Activated CD4-positive, alpha-beta memory T cell treated with anti-CD3 and anti-CD28 coated beads, Interleukin-2, amount 10 ng/mL, durations not matched to agents 7 days and 5 days (primary cell): ENCODE data around the gene COL19A1. TPM values are rescaled to one million over a fixed set of nuclear protein-coding genes. Genes with fewer than 3 reads are reported as not detected.
"Not testable (repeated sequence)": the region's sequence is repeated elsewhere in the genome, so short reads cannot be mapped to it uniquely, and the experiment has no call there.

Source experiments
- CTCF ChIA-PET: fragments of 350-600 bp; sonication (Branson Sonifier 250); formaldehyde crosslinking; loops from one replicate; lab custom pipeline; 2021; ENCODE audit warnings: antibody characterized with exemption, inconsistent platforms; lab: Charles Lee
- POLR2A ChIA-PET: fragments of 350-600 bp; sonication (Branson Sonifier 250); formaldehyde crosslinking; loops from one replicate; lab custom pipeline; 2021; ENCODE audit warnings: antibody characterized with exemption; lab: Charles Lee
- DNase-seq: peaks from one replicate; pipeline ENCODE4 v3.0.0-alpha.2; 2020
- H3K27ac Mint-ChIP-seq: one replicate; pipeline ENCODE4 v1.8.0; 2021; ENCODE audit warnings: mild to moderate bottlenecking, mixed read lengths
- H3K27me3 Mint-ChIP-seq: one replicate; pipeline ENCODE4 v1.8.0; 2021; ENCODE audit warnings: mixed read lengths
- H3K36me3 Mint-ChIP-seq: one replicate; pipeline ENCODE4 v1.8.0; 2021; ENCODE audit warnings: low read depth, mixed read lengths
- H3K4me1 Mint-ChIP-seq: one replicate; pipeline ENCODE4 v1.8.0; 2021; ENCODE audit warnings: mixed read lengths
- H3K4me3 Mint-ChIP-seq: one replicate; pipeline ENCODE4 v1.8.0; 2021; ENCODE audit warnings: mild to moderate bottlenecking, mixed read lengths
- H3K9me3 Mint-ChIP-seq: one replicate; pipeline ENCODE4 v1.8.0; 2021; ENCODE audit warnings: mixed read lengths
- total RNA-seq, 2 experiments: library from RNA; stranded (reverse); gene quantifications; one replicate each; pipeline ENCODE4 v1.2.3, GENCODE V29; 2021

COL19A1 gene
- under 1 TPM; 0.03 TPM for total RNA-seq

- peaks cover 43% of the 10 kb centered on the region for H3K27me3 Mint-ChIP-seq
- H3K9me3 Mint-ChIP-seq, result no peaks in the 10 kb centered on the region
- peaks cover 19% of the 10 kb centered on the region for H3K4me1 Mint-ChIP-seq
- peak within 1 kb of the TSS; percentile 64 for H3K4me3 Mint-ChIP-seq
- DNase-seq, result peak; percentile 29
- ChIA-PET POLR2A (interaction anchor here (0.6 to 1.3 kb wide), 3 partner anchors 13 to 593 kb away, joined by 3 read pairs; no protein-coding TSS in a partner anchor), CTCF (interaction anchor here (2.1 kb wide), 1 partner anchor 70 kb away, joined by 8 read pairs; the partner anchor contains the start of gene LMBRD1)
- H3K27ac Mint-ChIP-seq, result no peak within 1 kb of the TSS
- H3K36me3 Mint-ChIP-seq, result no peaks in the 10 kb centered on the region
Observed at GRCh38 chr6:69866351-69866769, at the start of gene COL19A1. TSS of gene COL19A1 (plus strand) at chr6:69866556. CDS start at chr6:69879568, 13,012 bp downstream.

- ChIA-PET POLR2A (interaction anchor here (0.6 to 7.4 kb wide), 3 partner anchors 18 to 51 kb away, joined by 3 to 87 read pairs (median 4); partner anchors contain the start of gene LMBRD1), CTCF (interaction anchor here (1.3 to 6.4 kb wide), 2 partner anchors 17 to 19 kb away, joined by 3 to 102 read pairs; partner anchors contain the start of gene LMBRD1)
- Mint-ChIP-seq H3K27me3 (no peaks in the 10 kb centered on the region), H3K27ac (peak overlapping the region; percentile 82), H3K4me3 (peak overlapping the region; percentile 69), H3K36me3 (peaks cover 10% of the 10 kb centered on the region), H3K4me1 (peaks cover 60% of the 10 kb centered on the region), H3K9me3 (no peaks in the 10 kb centered on the region)
- no peak for DNase-seq
Observed at GRCh38 chr6:69816569-69816968, 49.8 kb upstream of the COL19A1 start.

GRCh38 chr6:69817358-69817757 is 49.0 kb upstream of the COL19A1 start:
- ChIA-PET CTCF (interaction anchor here (6.4 kb wide), 1 partner anchor 20 kb away, joined by 102 read pairs; the partner anchor contains the start of gene LMBRD1), POLR2A (interaction anchor here (7.4 kb wide), 1 partner anchor 19 kb away, joined by 87 read pairs; the partner anchor contains the start of gene LMBRD1)
- no peak overlapping the region for H3K4me3 Mint-ChIP-seq
- H3K27ac Mint-ChIP-seq, result no peak overlapping the region
- H3K9me3 Mint-ChIP-seq, result no peaks in the 10 kb centered on the region
- DNase-seq, result no peak
- peaks cover 52% of the 10 kb centered on the region for H3K4me1 Mint-ChIP-seq
- peaks cover 5% of the 10 kb centered on the region for H3K36me3 Mint-ChIP-seq
- H3K27me3 Mint-ChIP-seq, result no peaks in the 10 kb centered on the region

- Mint-ChIP-seq H3K9me3 (no peaks in the 10 kb centered on the region), H3K36me3 (no peaks in the 10 kb centered on the region), H3K27me3 (no peaks in the 10 kb centered on the region), H3K4me1 (peaks cover 41% of the 10 kb centered on the region), H3K27ac (no peak overlapping the region), H3K4me3 (no peak overlapping the region)
- ChIA-PET POLR2A (no interaction called here), CTCF (no interaction called here)
- DNase-seq, result no peak
Observed at GRCh38 chr6:69818223-69818930, 48.0 kb upstream of the COL19A1 start.

- no peaks in the 10 kb centered on the region for H3K36me3 Mint-ChIP-seq
- peaks cover 35% of the 10 kb centered on the region for H3K4me1 Mint-ChIP-seq
- no peak overlapping the region for H3K4me3 Mint-ChIP-seq
- no peaks in the 10 kb centered on the region for H3K27me3 Mint-ChIP-seq
- H3K27ac Mint-ChIP-seq, result no peak overlapping the region
- ChIA-PET POLR2A (interaction anchor here (0.6 to 1.2 kb wide), 2 partner anchors 22 to 590 kb away, joined by 3 read pairs; no protein-coding TSS in a partner anchor), CTCF (interaction anchor here (0.8 kb wide), 1 partner anchor 22 kb away, joined by 5 read pairs; the partner anchor contains the start of gene LMBRD1)
- DNase-seq, result no peak
- H3K9me3 Mint-ChIP-seq, result no peaks in the 10 kb centered on the region
Observed at GRCh38 chr6:69819138-69819537, 47.2 kb upstream of the COL19A1 start.

GRCh38 chr6:69820018-69820417 is 46.3 kb upstream of the COL19A1 start:
- CTCF ChIA-PET, result interaction anchor here (1.0 kb wide), 1 partner anchor 23 kb away, joined by 3 read pairs; the partner anchor contains the start of gene LMBRD1
- POLR2A ChIA-PET, result interaction anchor here (1.2 kb wide), 1 partner anchor 23 kb away, joined by 3 read pairs; no protein-coding TSS in a partner anchor
- no peak for DNase-seq

GRCh38 chr6:69820438-69820837 is 45.9 kb upstream of the COL19A1 start:
- no peak for DNase-seq
- H3K4me1 Mint-ChIP-seq, result peaks cover 24% of the 10 kb centered on the region
- CTCF ChIA-PET, result interaction anchor here (1.0 kb wide), 1 partner anchor 23 kb away, joined by 3 read pairs; the partner anchor contains the start of gene LMBRD1
- H3K9me3 Mint-ChIP-seq, result no peaks in the 10 kb centered on the region
- POLR2A ChIA-PET, result no interaction called here
- no peak overlapping the region for H3K4me3 Mint-ChIP-seq
- no peak overlapping the region for H3K27ac Mint-ChIP-seq
- H3K27me3 Mint-ChIP-seq, result no peaks in the 10 kb centered on the region
- H3K36me3 Mint-ChIP-seq, result no peaks in the 10 kb centered on the region

More at GRCh38 chr6:69820018-69820417, 46.3 kb upstream of the COL19A1 start:
- Mint-ChIP-seq H3K27ac (no peak overlapping the region), H3K36me3 (no peaks in the 10 kb centered on the region), H3K9me3 (no peaks in the 10 kb centered on the region), H3K4me1 (peaks cover 28% of the 10 kb centered on the region), H3K4me3 (no peak overlapping the region), H3K27me3 (no peaks in the 10 kb centered on the region)

GRCh38 chr6:69824355-69824754 is 42.0 kb upstream of the COL19A1 start:
- H3K36me3 Mint-ChIP-seq, CTCF ChIA-PET, H3K27ac Mint-ChIP-seq, H3K4me1 Mint-ChIP-seq, H3K4me3 Mint-ChIP-seq, DNase-seq, H3K27me3 Mint-ChIP-seq, H3K9me3 Mint-ChIP-seq: not testable (repeated sequence)
- POLR2A ChIA-PET, result interaction anchor here (1.2 kb wide), 1 partner anchor 28 kb away, joined by 3 read pairs; no protein-coding TSS in a partner anchor

GRCh38 chr6:69825904-69826303 is 40.5 kb upstream of the COL19A1 start:
- peaks cover 2% of the 10 kb centered on the region for H3K27me3 Mint-ChIP-seq
- H3K4me3 Mint-ChIP-seq, result no peak overlapping the region
- CTCF ChIA-PET, result no interaction called here
- no peak for DNase-seq
- no peaks in the 10 kb centered on the region for H3K4me1 Mint-ChIP-seq
- POLR2A ChIA-PET, result no interaction called here
- no peaks in the 10 kb centered on the region for H3K9me3 Mint-ChIP-seq
- no peak overlapping the region for H3K27ac Mint-ChIP-seq
- no peaks in the 10 kb centered on the region for H3K36me3 Mint-ChIP-seq

- Mint-ChIP-seq H3K4me3 (no peak overlapping the region), H3K27ac (no peak overlapping the region), H3K36me3 (no peaks in the 10 kb centered on the region), H3K27me3 (peaks cover 2% of the 10 kb centered on the region), H3K9me3 (no peaks in the 10 kb centered on the region), H3K4me1 (no peaks in the 10 kb centered on the region)
- POLR2A ChIA-PET, result no interaction called here
- CTCF ChIA-PET, result no interaction called here
- no peak for DNase-seq
Observed at GRCh38 chr6:69827276-69827893, 39.0 kb upstream of the COL19A1 start.

GRCh38 chr6:69832558-69832957 is 33.8 kb upstream of the COL19A1 start:
- ChIA-PET POLR2A (no interaction called here), CTCF (no interaction called here)

GRCh38 chr6:69835414-69836179 is 30.8 kb upstream of the COL19A1 start:
- H3K4me1 Mint-ChIP-seq, result peaks cover 5% of the 10 kb centered on the region
- DNase-seq, result no peak
- H3K9me3 Mint-ChIP-seq, result no peaks in the 10 kb centered on the region
- H3K36me3 Mint-ChIP-seq, result no peaks in the 10 kb centered on the region
- ChIA-PET CTCF (interaction anchor here (1.0 to 2.2 kb wide), 6 partner anchors 7 to 272 kb away, joined by 4 to 7 read pairs (median 5); partner anchors contain the start of gene LMBRD1), POLR2A (no interaction called here)
- H3K4me3 Mint-ChIP-seq, result no peak overlapping the region
- no peak overlapping the region for H3K27ac Mint-ChIP-seq
- peaks cover 20% of the 10 kb centered on the region for H3K27me3 Mint-ChIP-seq

More at GRCh38 chr6:69832558-69832957, 33.8 kb upstream of the COL19A1 start:
- H3K36me3 Mint-ChIP-seq, result no peaks in the 10 kb centered on the region
- no peak for DNase-seq
- no peak overlapping the region for H3K27ac Mint-ChIP-seq
- peaks cover 5% of the 10 kb centered on the region for H3K4me1 Mint-ChIP-seq
- no peak overlapping the region for H3K4me3 Mint-ChIP-seq
- H3K27me3 Mint-ChIP-seq, result peaks cover 7% of the 10 kb centered on the region
- H3K9me3 Mint-ChIP-seq, result no peaks in the 10 kb centered on the region
